ENCODE results near the gene RITA1.

DNA sequence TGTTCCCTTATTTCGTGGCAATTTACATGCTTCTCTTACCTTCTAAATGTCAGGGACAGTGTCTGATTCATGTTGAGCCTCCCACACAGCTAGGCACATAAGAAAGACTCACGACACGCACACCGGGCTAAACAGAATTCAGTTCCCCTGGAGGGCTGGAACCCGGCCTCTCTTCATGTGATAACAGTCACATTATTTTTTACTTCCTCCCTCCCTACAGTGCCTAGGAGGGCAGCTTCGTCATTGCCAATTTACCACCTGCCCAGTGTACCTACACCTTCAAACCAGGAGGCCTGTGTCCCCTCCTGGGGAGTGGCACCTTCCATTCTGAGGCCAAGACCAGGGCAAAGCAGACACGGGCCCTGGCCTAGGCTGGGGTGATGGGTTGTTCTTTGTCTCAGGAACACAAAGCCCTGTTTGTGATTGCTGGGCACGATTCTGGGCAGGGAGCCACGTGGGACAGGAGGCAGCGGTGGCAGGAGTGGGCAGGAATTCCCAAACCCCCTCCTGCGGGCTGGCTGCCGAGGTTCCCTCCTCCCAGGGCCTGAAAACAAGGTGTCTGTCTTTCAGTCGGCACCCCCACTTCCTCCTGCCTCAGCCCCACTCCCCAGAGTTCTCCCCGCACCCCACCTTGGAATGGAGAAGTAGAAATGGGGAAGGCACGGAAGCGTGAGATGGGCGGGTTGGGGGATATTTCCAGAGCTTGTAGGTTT is 43.2 kb upstream of the RITA1 start:
- TF ChIP-seq, protein P1, sequence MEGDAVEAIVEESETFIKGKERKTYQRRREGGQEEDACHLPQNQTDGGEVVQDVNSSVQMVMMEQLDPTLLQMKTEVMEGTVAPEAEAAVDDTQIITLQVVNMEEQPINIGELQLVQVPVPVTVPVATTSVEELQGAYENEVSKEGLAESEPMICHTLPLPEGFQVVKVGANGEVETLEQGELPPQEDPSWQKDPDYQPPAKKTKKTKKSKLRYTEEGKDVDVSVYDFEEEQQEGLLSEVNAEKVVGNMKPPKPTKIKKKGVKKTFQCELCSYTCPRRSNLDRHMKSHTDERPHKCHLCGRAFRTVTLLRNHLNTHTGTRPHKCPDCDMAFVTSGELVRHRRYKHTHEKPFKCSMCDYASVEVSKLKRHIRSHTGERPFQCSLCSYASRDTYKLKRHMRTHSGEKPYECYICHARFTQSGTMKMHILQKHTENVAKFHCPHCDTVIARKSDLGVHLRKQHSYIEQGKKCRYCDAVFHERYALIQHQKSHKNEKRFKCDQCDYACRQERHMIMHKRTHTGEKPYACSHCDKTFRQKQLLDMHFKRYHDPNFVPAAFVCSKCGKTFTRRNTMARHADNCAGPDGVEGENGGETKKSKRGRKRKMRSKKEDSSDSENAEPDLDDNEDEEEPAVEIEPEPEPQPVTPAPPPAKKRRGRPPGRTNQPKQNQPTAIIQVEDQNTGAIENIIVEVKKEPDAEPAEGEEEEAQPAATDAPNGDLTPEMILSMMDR (IDR thresholded peaks at IDR 0.05; ENCODE audit: low read depth, low read length): no peak
- TF ChIP-seq POLR2A (IDR thresholded peaks at IDR 0.05; ENCODE audit: extremely low read depth, insufficient read length): no peak
- TF ChIP-seq, protein P2, sequence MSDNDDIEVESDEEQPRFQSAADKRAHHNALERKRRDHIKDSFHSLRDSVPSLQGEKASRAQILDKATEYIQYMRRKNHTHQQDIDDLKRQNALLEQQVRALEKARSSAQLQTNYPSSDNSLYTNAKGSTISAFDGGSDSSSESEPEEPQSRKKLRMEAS (IDR thresholded peaks at IDR 0.05; ENCODE audit: low read depth, low read length): no peak
- no peak for TF ChIP-seq MYC (IDR thresholded peaks at IDR 0.05; ENCODE audit: low read depth, low read length)

Measured in NB4 (cell line).